ENCODE data around the gene MB21D2.

- TF ChIP-seq CTCF (IDR thresholded peaks at IDR 0.05) (peak; percentile 55 to 86 (median 78)), POLR2A (IDR thresholded peaks at IDR 0.05) (no peak)
Observed at GRCh38 chr3:192816351-192816750, 101.3 kb downstream of the MB21D2 start.

All from adrenal gland (tissue), 5 donors.